Neuronal stem cell (in vitro differentiated cells): Measurements from ENCODE around the gene SLAMF8.

Source experiments
- DNase-seq: peaks from one replicate; pipeline ENCODE4 v3.0.0-alpha.2; 2013; ENCODE audit warnings: low spot score
- H2AFZ ChIP-seq: one replicate; pipeline ENCODE4 v1.6.1; 2013; ENCODE audit warnings: mild to moderate bottlenecking, low read length, inconsistent platforms
- H2AK5ac ChIP-seq: 2 replicates; pipeline ENCODE4 v1.6.1; 2013; ENCODE audit warnings: low read depth, mild to moderate bottlenecking, inconsistent platforms, low read length, moderate library complexity, mixed read lengths
- H2BK120ac ChIP-seq: 2 replicates; pipeline ENCODE4 v1.6.1; 2013; ENCODE audit warnings: low read depth, mild to moderate bottlenecking, inconsistent platforms, low read length, moderate library complexity, mixed read lengths
- H2BK12ac ChIP-seq: one replicate; pipeline ENCODE4 v1.6.1; 2013; ENCODE audit warnings: low read length, inconsistent platforms
- H2BK15ac ChIP-seq: 2 replicates; pipeline ENCODE4 v1.6.1; 2013; ENCODE audit warnings: mild to moderate bottlenecking, low read length, inconsistent platforms, mixed read lengths
- H2BK5ac ChIP-seq: one replicate; pipeline ENCODE4 v1.6.1; 2013; ENCODE audit warnings: inconsistent platforms, mild to moderate bottlenecking, low read length, moderate library complexity
- H3K14ac ChIP-seq: one replicate; pipeline ENCODE4 v1.6.1; 2013; ENCODE audit warnings: low read length, inconsistent platforms
- H3K18ac ChIP-seq: 2 replicates; pipeline ENCODE4 v1.6.1; 2013; ENCODE audit warnings: low read length, inconsistent platforms
- H3K23ac ChIP-seq: 2 replicates; pipeline ENCODE4 v1.6.1; 2013; ENCODE audit warnings: low read depth, mild to moderate bottlenecking, mixed read lengths, low read length, inconsistent platforms; ENCODE audit not compliant: poor library complexity
- H3K27ac ChIP-seq: replicated peaks from 3 replicates; pipeline ENCODE4 v1.5.1; 2013; ENCODE audit warnings: low read length, inconsistent platforms
- H3K27me3 ChIP-seq, 3 experiments: 2 replicates each; pipeline ENCODE4 v1.6.1; 2013; ENCODE audit warnings: low read length in 3 of 3, mild to moderate bottlenecking in 2 of 3, inconsistent platforms in 1 of 3, low read depth in 1 of 3, mixed read lengths in 1 of 3, moderate library complexity in 1 of 3; ENCODE audit not compliant: control insufficient read depth in 3 of 3, insufficient read depth in 3 of 3
- H3K36me3 ChIP-seq, 2 donors: replicated peaks in 1 of 2; 2 replicates each; pipeline ENCODE4 v1.6.1; 2013; ENCODE audit warnings: low read length in 2 of 2; ENCODE audit not compliant: control insufficient read depth in 2 of 2, insufficient read depth in 2 of 2
- H3K4ac ChIP-seq: 2 replicates; pipeline ENCODE4 v1.6.1; 2013; ENCODE audit warnings: inconsistent platforms, mild to moderate bottlenecking, low read length, moderate library complexity
- H3K4me1 ChIP-seq, 2 donors: 1 replicate in 1 of 2; 2 replicates in 1 of 2; pipeline ENCODE4 v1.6.1; 2013; ENCODE audit warnings: low read length in 2 of 2, low read depth in 1 of 2; ENCODE audit not compliant: control insufficient read depth in 2 of 2, insufficient read depth in 1 of 2
- H3K4me2 ChIP-seq: one replicate; pipeline ENCODE4 v1.6.1; 2013; ENCODE audit warnings: mild to moderate bottlenecking, low read length, inconsistent platforms; ENCODE audit not compliant: insufficient read depth, poor library complexity, severe bottlenecking
- H3K4me3 ChIP-seq, 2 donors: 2 replicates each; pipeline ENCODE4 v1.5.1; 2013; ENCODE audit warnings: low read length in 2 of 2, mild to moderate bottlenecking in 2 of 2, inconsistent platforms in 1 of 2, moderate library complexity in 1 of 2
- H3K79me1 ChIP-seq: one replicate; pipeline ENCODE4 v1.6.1; 2013; ENCODE audit warnings: low read depth, mild to moderate bottlenecking, inconsistent platforms, low read length, moderate library complexity
- H3K9ac ChIP-seq: one replicate; pipeline ENCODE4 v1.6.1; 2013; ENCODE audit warnings: mild to moderate bottlenecking, low read depth, low read length, inconsistent platforms; ENCODE audit not compliant: poor library complexity
- H3K9me3 ChIP-seq, 2 donors: replicated peaks in 1 of 2; 2 replicates each; pipeline versions ENCODE3 to v1.6.1; 2013; ENCODE audit warnings: low read length in 2 of 2, mild to moderate bottlenecking in 2 of 2, inconsistent platforms in 1 of 2, low read depth in 1 of 2, mixed read lengths in 1 of 2, moderate library complexity in 1 of 2; ENCODE audit not compliant: control insufficient read depth in 2 of 2, insufficient read depth in 1 of 2
- H4K8ac ChIP-seq: one replicate; pipeline ENCODE4 v1.6.1; 2013; ENCODE audit warnings: low read depth, mild to moderate bottlenecking, inconsistent platforms, low read length, moderate library complexity
- H4K91ac ChIP-seq: one replicate; pipeline ENCODE4 v1.6.1; 2013; ENCODE audit warnings: low read length, low read depth, mild to moderate bottlenecking, inconsistent platforms; ENCODE audit not compliant: poor library complexity
- whole genome bisulfite sequencing, 2 donors: extraction: QIAGEN DNeasy Blood & Tissue Kit; methylation state at CpG; one replicate each; pipeline ENCODE4 v1.1.7; 2013; ENCODE audit warnings: missing lambda C conversion rate in 2 of 2, mixed read lengths in 1 of 2; ENCODE audit not compliant: insufficient read length in 2 of 2, insufficient replicate concordance in 1 of 2; ENCODE audit errors: extremely low coverage in 2 of 2; 5-methylcytosine and 5-hydroxymethylcytosine counted together

Gene SLAMF8

GRCh38 chr1:159786966-159787365 is 39.7 kb upstream of the SLAMF8 start:
- Histone ChIP-seq H3K9ac (no peak overlapping the region), H3K79me1 (no peaks in the 10 kb centered on the region), H2AK5ac (no peak overlapping the region), H4K8ac (no peak overlapping the region), H2BK15ac (no peak overlapping the region), H2AFZ (no peak overlapping the region), H3K4me3 (no peak overlapping the region), H3K27ac (no peak overlapping the region), H3K36me3 (no peaks in the 10 kb centered on the region), H3K14ac (no peak overlapping the region), H3K9me3 (no peaks in the 10 kb centered on the region), H3K4me1 (peaks cover 0 to 1% of the 10 kb centered on the region in 2 donors), H3K4ac (no peak overlapping the region), H3K4me2 (no peak overlapping the region), H2BK120ac (no peak overlapping the region), H2BK12ac (no peak overlapping the region), H4K91ac (no peak overlapping the region), H3K18ac (no peak overlapping the region), H3K27me3 (peaks cover 0 to 7% (median 0%) of the 10 kb centered on the region in 3 experiments), H3K23ac (no peak overlapping the region), H2BK5ac (no peak overlapping the region)
- no peak for DNase-seq
- WGBS, 2 donors, result no CpG with 5 or more reads among the region's 3 CpGs

- H4K8ac ChIP-seq, result no peak overlapping the region
- no peaks in the 10 kb centered on the region for H3K79me1 ChIP-seq
- H2AK5ac ChIP-seq, result no peak overlapping the region
- DNase-seq, result peak; percentile 37
- no peaks in the 10 kb centered on the region for H3K36me3 ChIP-seq
- no peak overlapping the region for H2BK12ac ChIP-seq
- no peak overlapping the region for H2BK5ac ChIP-seq
- H4K91ac ChIP-seq, result no peak overlapping the region
- H2BK15ac ChIP-seq, result no peak overlapping the region
- H3K4me1 ChIP-seq, result no peaks in the 10 kb centered on the region
- WGBS, 2 donors, result no CpG with 5 or more reads among the region's 2 CpGs
- H3K4ac ChIP-seq, result no peak overlapping the region
- no peak overlapping the region for H3K4me3 ChIP-seq
- no peak overlapping the region for H2BK120ac ChIP-seq
- no peak overlapping the region for H2AFZ ChIP-seq
- H3K4me2 ChIP-seq, result no peak overlapping the region
- no peak overlapping the region for H3K18ac ChIP-seq
- peaks cover 0 to 10% (median 0%) of the 10 kb centered on the region in 3 experiments for H3K27me3 ChIP-seq
- no peaks in the 10 kb centered on the region for H3K9me3 ChIP-seq
- no peak overlapping the region for H3K27ac ChIP-seq
- no peak overlapping the region for H3K9ac ChIP-seq
- no peak overlapping the region for H3K23ac ChIP-seq
- H3K14ac ChIP-seq, result no peak overlapping the region
Observed at GRCh38 chr1:159790237-159790917, 36.3 kb upstream of the SLAMF8 start.

GRCh38 chr1:159791031-159791430 is 35.6 kb upstream of the SLAMF8 start:
- Histone ChIP-seq H4K91ac (no peak overlapping the region), H2BK12ac (no peak overlapping the region), H2AK5ac (no peak overlapping the region), H3K79me1 (no peaks in the 10 kb centered on the region), H2AFZ (no peak overlapping the region), H3K4me1 (no peaks in the 10 kb centered on the region), H2BK15ac (no peak overlapping the region), H3K14ac (no peak overlapping the region), H4K8ac (no peak overlapping the region), H2BK5ac (no peak overlapping the region), H3K4ac (no peak overlapping the region), H2BK120ac (no peak overlapping the region), H3K23ac (no peak overlapping the region), H3K36me3 (no peaks in the 10 kb centered on the region), H3K9me3 (no peaks in the 10 kb centered on the region), H3K18ac (no peak overlapping the region), H3K27me3 (peaks cover 0 to 10% (median 0%) of the 10 kb centered on the region in 3 experiments), H3K9ac (no peak overlapping the region), H3K4me2 (no peak overlapping the region), H3K27ac (no peak overlapping the region), H3K4me3 (no peak overlapping the region)
- no CpG with 5 or more reads among the region's 3 CpGs for WGBS, 2 donors
- no peak for DNase-seq

GRCh38 chr1:159791461-159791860 is 35.2 kb upstream of the SLAMF8 start:
- Histone ChIP-seq H3K4me3 (no peak overlapping the region), H3K27ac (no peak overlapping the region)

More at GRCh38 chr1:159791461-159791860, 35.2 kb upstream of the SLAMF8 start:
- Histone ChIP-seq H3K4me2 (no peak overlapping the region), H3K9me3 (no peaks in the 10 kb centered on the region), H3K14ac (no peak overlapping the region), H2AK5ac (no peak overlapping the region), H3K4me1 (no peaks in the 10 kb centered on the region), H2BK15ac (no peak overlapping the region), H2BK120ac (no peak overlapping the region), H3K4ac (no peak overlapping the region), H3K27me3 (peaks cover 0 to 10% (median 0%) of the 10 kb centered on the region in 3 experiments), H3K36me3 (no peaks in the 10 kb centered on the region), H2BK12ac (no peak overlapping the region), H3K18ac (no peak overlapping the region), H3K23ac (no peak overlapping the region), H2BK5ac (no peak overlapping the region), H2AFZ (no peak overlapping the region), H4K91ac (no peak overlapping the region), H3K9ac (no peak overlapping the region), H4K8ac (no peak overlapping the region), H3K79me1 (no peaks in the 10 kb centered on the region)
- WGBS, 2 donors, result no CpG with 5 or more reads among the region's 3 CpGs
- no peak for DNase-seq
